Parathyroid adenoma (tissue), 2 donors: ENCODE results near the gene GAA.
A peak's percentile ranks its signal among the peaks of the same experiment; 100 is the strongest.

Source experiments
- H2AFZ ChIP-seq: fragments of 300-600 bp; sonication (generic); one replicate; pipeline ENCODE4 v1.7.0; 2017; ENCODE audit warnings: antibody characterized with exemption, mild to moderate bottlenecking
- H3K27ac ChIP-seq: fragments of 300-600 bp; sonication (generic); one replicate; pipeline ENCODE4 v1.7.0; 2017
- H3K27me3 ChIP-seq: fragments of 300-600 bp; sonication (generic); one replicate; pipeline ENCODE4 v1.7.0; 2017; ENCODE audit warnings: low read length; ENCODE audit not compliant: control insufficient read depth, insufficient read depth
- H3K36me3 ChIP-seq: fragments of 300-600 bp; sonication (generic); one replicate; pipeline ENCODE4 v1.7.0; 2017; ENCODE audit warnings: low read length; ENCODE audit not compliant: control insufficient read depth, insufficient read depth
- H3K4me1 ChIP-seq: fragments of 300-600 bp; sonication (generic); one replicate; pipeline ENCODE4 v1.7.0; 2017; ENCODE audit warnings: control low read depth
- H3K4me2 ChIP-seq: fragments of 300-600 bp; sonication (generic); one replicate; pipeline ENCODE4 v1.7.0; 2017; ENCODE audit warnings: low read length
- H3K4me3 ChIP-seq: fragments of 300-600 bp; sonication (generic); one replicate; pipeline ENCODE4 v1.7.0; 2017; ENCODE audit warnings: low read depth, low read length
- H3K79me2 ChIP-seq: fragments of 300-600 bp; sonication (generic); one replicate; pipeline ENCODE4 v1.7.0; 2017; ENCODE audit warnings: control low read depth
- H3K9ac ChIP-seq: fragments of 300-600 bp; sonication (generic); one replicate; pipeline ENCODE4 v1.7.0; 2017; ENCODE audit warnings: mild to moderate bottlenecking
- H3K9me3 ChIP-seq: fragments of 300-600 bp; sonication (generic); one replicate; pipeline ENCODE4 v1.7.0; 2017; ENCODE audit warnings: low read length; ENCODE audit not compliant: control insufficient read depth
- CTCF ChIP-seq: fragments of 300-600 bp; sonication (generic); IDR thresholded peaks from one replicate; pipeline ENCODE4 v1.7.0; 2017; ENCODE audit warnings: antibody characterized with exemption, mild to moderate bottlenecking
- donor health status: primary hyperparathyroidism.

The GAA gene

GRCh38 chr17:80101946-80102663, 724 bp downstream of the GAA start:
- H2AFZ ChIP-seq = peak overlapping the region; percentile 98
- no peaks in the 10 kb centered on the region for H3K79me2 ChIP-seq
- no peak for TF ChIP-seq CTCF
- H3K4me1 ChIP-seq = peaks cover 5% of the 10 kb centered on the region
- no peaks in the 10 kb centered on the region for H3K36me3 ChIP-seq
- H3K4me3 ChIP-seq = peak overlapping the region; percentile 72
- peak overlapping the region; percentile 60 for H3K27ac ChIP-seq
- peak overlapping the region; percentile 89 for H3K9ac ChIP-seq
- peak overlapping the region; percentile 99 for H3K4me2 ChIP-seq
- H3K27me3 ChIP-seq = no peaks in the 10 kb centered on the region
- H3K9me3 ChIP-seq = no peaks in the 10 kb centered on the region

- Histone ChIP-seq H2AFZ (no peak overlapping the region), H3K4me2 (peak overlapping the region; percentile 99), H3K4me3 (peak overlapping the region; percentile 72), H3K27me3 (no peaks in the 10 kb centered on the region), H3K36me3 (no peaks in the 10 kb centered on the region), H3K27ac (no peak overlapping the region), H3K79me2 (no peaks in the 10 kb centered on the region), H3K9me3 (no peaks in the 10 kb centered on the region), H3K9ac (no peak overlapping the region), H3K4me1 (peaks cover 5% of the 10 kb centered on the region)
- TF ChIP-seq CTCF = no peak
These were observed 1.5 kb downstream of the GAA start for GRCh38 chr17:80102664-80103448.

GRCh38 chr17:80103449-80104085, 2.2 kb downstream of the GAA start:
- no peaks in the 10 kb centered on the region for H3K79me2 ChIP-seq
- H3K36me3 ChIP-seq = no peaks in the 10 kb centered on the region
- no peak overlapping the region for H3K27ac ChIP-seq
- H3K4me1 ChIP-seq = peaks cover 5% of the 10 kb centered on the region
- H3K9me3 ChIP-seq = no peaks in the 10 kb centered on the region
- no peak overlapping the region for H3K4me2 ChIP-seq
- no peak overlapping the region for H3K4me3 ChIP-seq
- H3K9ac ChIP-seq = no peak overlapping the region
- H3K27me3 ChIP-seq = no peaks in the 10 kb centered on the region
- TF ChIP-seq CTCF = no peak
- no peak overlapping the region for H2AFZ ChIP-seq

GRCh38 chr17:80104321-80104955, 3.1 kb downstream of the GAA start:
- no peak overlapping the region for H3K27ac ChIP-seq
- no peak overlapping the region for H3K4me2 ChIP-seq
- no peaks in the 10 kb centered on the region for H3K9me3 ChIP-seq
- no peaks in the 10 kb centered on the region for H3K27me3 ChIP-seq
- no peak overlapping the region for H3K4me3 ChIP-seq
- no peak overlapping the region for H3K9ac ChIP-seq
- H3K4me1 ChIP-seq = peaks cover 5% of the 10 kb centered on the region
- no peak for TF ChIP-seq CTCF
- no peaks in the 10 kb centered on the region for H3K79me2 ChIP-seq
- no peak overlapping the region for H2AFZ ChIP-seq
- H3K36me3 ChIP-seq = no peaks in the 10 kb centered on the region
